B cell (primary cell): Measurements from ENCODE around the gene PPL. TPM values are rescaled to one million over a fixed set of nuclear protein-coding genes. Genes with fewer than 3 reads are reported as not detected.

Source experiments
- ATAC-seq: fragments of 200-7000 bp; cut with Tn5 transposase; one replicate; pipeline ENCODE4 v1.10.0; 2021; ENCODE audit warnings: low read depth, mild to moderate bottlenecking, moderate number of reproducible peaks, moderate library complexity
- CTCF ChIA-PET: fragments of 350-600 bp; sonication (Branson Sonifier 250); formaldehyde crosslinking; loops from one replicate; lab custom pipeline; 2021; ENCODE audit warnings: antibody characterized with exemption, inconsistent platforms; lab: Charles Lee
- POLR2A ChIA-PET: fragments of 350-600 bp; sonication (Branson Sonifier 250); formaldehyde crosslinking; loops from one replicate; lab custom pipeline; 2021; ENCODE audit warnings: antibody characterized with exemption; lab: Charles Lee
- DNase-seq: peaks from one replicate; pipeline ENCODE4 v3.0.0; 2013
- H2AFZ ChIP-seq: 2 replicates; pipeline ENCODE4 v1.6.1; 2012; ENCODE audit warnings: mild to moderate bottlenecking, low read depth, low read length; ENCODE audit not compliant: insufficient read depth, poor library complexity, severe bottlenecking
- H3K27ac ChIP-seq, 2 donors: 1 replicate in 1 of 2; 2 replicates in 1 of 2; pipeline ENCODE4 v1.5.1; 2012 to 2013; ENCODE audit warnings: low read length in 2 of 2, mild to moderate bottlenecking in 2 of 2, moderate library complexity in 1 of 2
- H3K27me3 ChIP-seq, 4 experiments: fragments of 200-600 bp in 1 of 4; sonication (generic) in 1 of 4; replicated peaks in 1 of 4; 1 replicate in 2 of 4; 2 replicates in 2 of 4; pipeline versions ENCODE4 v1.6.1 to v1.7.0; 2013 to 2016; ENCODE audit warnings: low read length in 3 of 4, mild to moderate bottlenecking in 2 of 4, mixed read lengths in 1 of 4, moderate library complexity in 1 of 4; ENCODE audit not compliant: insufficient read depth in 4 of 4, control insufficient read depth in 3 of 4; ENCODE audit errors: control extremely low read depth in 1 of 4
- H3K36me3 ChIP-seq, 2 experiments: replicated peaks in 1 of 2; 1 replicate in 1 of 2; 2 replicates in 1 of 2; pipeline versions ENCODE4 v1.6.1 to v1.7.1; 2013; ENCODE audit warnings: low read length in 1 of 2; ENCODE audit not compliant: insufficient read depth in 2 of 2, control insufficient read depth in 1 of 2; ENCODE audit errors: control extremely low read depth in 1 of 2, extremely low read depth in 1 of 2
- H3K4me1 ChIP-seq, 2 donors: fragments of 200-600 bp in 1 of 2; sonication (generic) in 1 of 2; 1 replicate in 1 of 2; 2 replicates in 1 of 2; pipeline versions ENCODE4 v1.5.1 to v1.6.1; 2013 to 2017; ENCODE audit warnings: low read length in 2 of 2; ENCODE audit not compliant: control insufficient read depth in 2 of 2, insufficient read depth in 2 of 2
- H3K4me2 ChIP-seq: replicated peaks from 2 replicates; pipeline ENCODE3; 2012; ENCODE audit warnings: mild to moderate bottlenecking, low read depth, low read length; ENCODE audit not compliant: poor library complexity, severe bottlenecking
- H3K4me3 ChIP-seq, 5 experiments: fragments of 200-600 bp in 1 of 5; sonication (generic) in 1 of 5; 1 replicate in 3 of 5; 2 replicates in 2 of 5; pipeline versions ENCODE4 v1.5.1 to v1.7.0; 2011 to 2016; ENCODE audit warnings: low read length in 4 of 5, mild to moderate bottlenecking in 4 of 5, low read depth in 2 of 5, control low read depth in 1 of 5, moderate library complexity in 1 of 5; ENCODE audit not compliant: insufficient read depth in 1 of 5; ENCODE audit errors: control extremely low read depth in 1 of 5, extremely low read depth in 1 of 5
- H3K79me2 ChIP-seq: fragments of 200-600 bp; sonication (generic); one replicate; pipeline ENCODE4 v1.6.0; 2016; ENCODE audit warnings: low read length; ENCODE audit not compliant: control insufficient read depth, insufficient read depth
- H3K9ac ChIP-seq: fragments of 200-600 bp; sonication (generic); 2 replicates; pipeline ENCODE4 v1.6.1; 2017; ENCODE audit warnings: mild to moderate bottlenecking, low read length, moderate library complexity
- H3K9me3 ChIP-seq, 3 donors: one replicate each; pipeline versions ENCODE4 v1.6.1 to v1.7.1; 2013; ENCODE audit warnings: low read length in 2 of 3; ENCODE audit not compliant: control insufficient read depth in 2 of 3, insufficient read depth in 1 of 3; ENCODE audit errors: control extremely low read depth in 1 of 3
- H4K20me1 ChIP-seq: 2 replicates; pipeline ENCODE4 v1.6.0; 2012; ENCODE audit warnings: mild to moderate bottlenecking, low read length; ENCODE audit not compliant: insufficient read depth, control insufficient read depth, poor library complexity, severe bottlenecking
- H3K27ac Mint-ChIP-seq: one replicate; pipeline ENCODE4 v1.8.0; 2021; ENCODE audit warnings: mixed read lengths
- H3K27me3 Mint-ChIP-seq: one replicate; pipeline ENCODE4 v1.8.0; 2021; ENCODE audit warnings: mixed read lengths
- H3K4me1 Mint-ChIP-seq: one replicate; pipeline ENCODE4 v1.8.0; 2021; ENCODE audit warnings: mixed read lengths
- H3K4me3 Mint-ChIP-seq: one replicate; pipeline ENCODE4 v1.8.0; 2021; ENCODE audit warnings: mixed read lengths
- H3K9me3 Mint-ChIP-seq: one replicate; pipeline ENCODE4 v1.8.0; 2022; ENCODE audit warnings: mixed read lengths; ENCODE audit not compliant: insufficient read depth
- CTCF ChIP-seq: fragments of 200-600 bp; IDR thresholded peaks from one replicate; pipeline ENCODE4 v1.8.0; 2022; ENCODE audit warnings: antibody characterized with exemption, mild to moderate bottlenecking
- EZH2 ChIP-seq: IDR thresholded peaks from 2 replicates; pipeline ENCODE4 v1.6.1; 2012; ENCODE audit warnings: borderline replicate concordance, low read depth, mild to moderate bottlenecking, moderate library complexity, low read length; ENCODE audit not compliant: insufficient read depth, poor library complexity, severe bottlenecking
- WGBS: methylation state at CpG from one replicate; pipeline ENCODE4 v1.1.5; 2013; ENCODE audit warnings: missing lambda C conversion rate; ENCODE audit not compliant: insufficient coverage; 5-methylcytosine and 5-hydroxymethylcytosine counted together
- intact Hi-C: fragments of 100-400 bp; cut with micrococcal nuclease; formaldehyde crosslinking; loops from one replicate; pipeline ENCODE4 v1.10.0; 2022
- polyA plus RNA-seq: library from polyadenylated mRNA; depleted of rRNA; stranded (reverse); fragments of >200 nt; gene quantifications from 2 replicates; pipeline ENCODE4 v1.2.3, GENCODE V29; 2012
- total RNA-seq, 2 donors: library from RNA; stranded (reverse); fragments of 120-200 nt in 1 of 2; gene quantifications; 1 replicate in 1 of 2; 2 replicates in 1 of 2; pipeline versions ENCODE4 v1.2.3 to v1.2.4, GENCODE V29; 2013 to 2022

PPL gene
- total and polyA plus RNA-seq, 2 donors (not counting 1 experiment from before 2014, with no cell fraction given) = not detected

GRCh38 chr16:4928227-4928626 lies 8.7 kb downstream of the PPL start:
- Mint-ChIP-seq H3K27me3 (peaks cover 5% of the 10 kb centered on the region), H3K27ac (no peak overlapping the region), H3K4me1 (no peaks in the 10 kb centered on the region), H3K4me3 (no peak overlapping the region), H3K9me3 (peaks cover 5% of the 10 kb centered on the region)
- Histone ChIP-seq H4K20me1 (no peaks in the 10 kb centered on the region), H3K27ac (no peak overlapping the region), H3K27me3 (peaks cover 0 to 6% (median 0%) of the 10 kb centered on the region in 4 experiments), H3K79me2 (no peaks in the 10 kb centered on the region), H3K4me1 (no peaks in the 10 kb centered on the region), H3K36me3 (no peaks in the 10 kb centered on the region), H3K9me3 (peaks cover 0 to 28% (median 13%) of the 10 kb centered on the region in 3 donors), H3K4me2 (no peak overlapping the region), H3K9ac (no peak overlapping the region), H3K4me3 (no peak overlapping the region), H2AFZ (no peak overlapping the region)
- DNase-seq = no peak
- ChIA-PET CTCF (no interaction called here), POLR2A (no interaction called here)
- WGBS = 92% methylated on average over 4 of the region's 6 CpGs
- intact Hi-C loops = no loop called here
- no peak for TF ChIP-seq CTCF
- no peak for TF ChIP-seq EZH2
- ATAC-seq = no peak

GRCh38 chr16:4927661-4928060 lies 9.3 kb downstream of the PPL start:
- Histone ChIP-seq H3K4me2 (no peak overlapping the region), H3K9ac (no peak overlapping the region), H3K27me3 (peaks cover 0 to 8% (median 0%) of the 10 kb centered on the region in 4 experiments), H3K79me2 (no peaks in the 10 kb centered on the region), H4K20me1 (no peaks in the 10 kb centered on the region), H3K36me3 (no peaks in the 10 kb centered on the region), H3K9me3 (peaks cover 0 to 28% (median 13%) of the 10 kb centered on the region in 3 donors), H2AFZ (no peak overlapping the region), H3K4me3 (no peak overlapping the region), H3K4me1 (no peaks in the 10 kb centered on the region), H3K27ac (no peak overlapping the region)
- Mint-ChIP-seq H3K27me3 (peaks cover 5% of the 10 kb centered on the region), H3K27ac (no peak overlapping the region), H3K4me3 (no peak overlapping the region), H3K4me1 (no peaks in the 10 kb centered on the region), H3K9me3 (peaks cover 5% of the 10 kb centered on the region)
- intact Hi-C loops = no loop called here
- DNase-seq = no peak
- TF ChIP-seq EZH2 (no peak), CTCF (no peak)
- ChIA-PET CTCF (no interaction called here), POLR2A (no interaction called here)
- 100% methylated on average over 1 of the region's 2 CpGs for WGBS
- no peak for ATAC-seq
